PFSK-1 (cell line): ENCODE measurements around the gene CCDC82.

Source experiments
- FOXP2 ChIP-seq: optimal IDR thresholded peaks from 2 replicates; pipeline ENCODE3; 2011; ENCODE audit warnings: borderline replicate concordance, control low read depth, inconsistent platforms; ENCODE audit not compliant: insufficient read depth; ENCODE audit errors: extremely low read length, extremely low read depth
- POLR2AphosphoS5 ChIP-seq: IDR thresholded peaks from 2 replicates; pipeline ENCODE4 v1.6.1; 2012; ENCODE audit warnings: low read depth, mild to moderate bottlenecking, control low read depth, low read length, moderate library complexity
- REST ChIP-seq, 2 experiments: IDR thresholded peaks; 2 replicates each; pipeline versions ENCODE4 v1.6.1 to v1.8.0; 2011 to 2012; ENCODE audit warnings: low read depth in 2 of 2, low read length in 2 of 2, control low read depth in 1 of 2, inconsistent platforms in 1 of 2, mild to moderate bottlenecking in 1 of 2, moderate library complexity in 1 of 2; ENCODE audit not compliant: insufficient read depth in 1 of 2
- SIN3A ChIP-seq: IDR thresholded peaks from 2 replicates; pipeline ENCODE4 v1.6.1; 2012; ENCODE audit warnings: mild to moderate bottlenecking, low read length, moderate library complexity, borderline replicate concordance; ENCODE audit not compliant: insufficient read depth
- TAF1 ChIP-seq: IDR thresholded peaks from 2 replicates; pipeline ENCODE4 v1.6.1; 2012; ENCODE audit warnings: low read length, control low read depth, borderline replicate concordance; ENCODE audit not compliant: insufficient read depth

CCDC82 gene

GRCh38 chr11:96376796-96377195 lies 12.9 kb downstream of the CCDC82 start:
- TF ChIP-seq SIN3A (no peak), POLR2AphosphoS5 (no peak), TAF1 (no peak), FOXP2 (no peak), REST (IDR thresholded peaks at IDR 0.05; ENCODE audit: insufficient read depth in 1 of 2, low read depth in 2 of 2, low read length in 2 of 2) (no peak)

GRCh38 chr11:96373826-96374225 lies 15.9 kb downstream of the CCDC82 start:
- TF ChIP-seq FOXP2 (no peak), TAF1 (no peak), POLR2AphosphoS5 (no peak), REST (IDR thresholded peaks at IDR 0.05; ENCODE audit: insufficient read depth in 1 of 2, low read depth in 2 of 2, low read length in 2 of 2) (no peak), SIN3A (no peak)

GRCh38 chr11:96367342-96367741 lies 22.4 kb downstream of the CCDC82 start:
- TF ChIP-seq SIN3A (no peak), POLR2AphosphoS5 (no peak), FOXP2 (no peak), REST (IDR thresholded peaks at IDR 0.05; ENCODE audit: insufficient read depth in 1 of 2, low read depth in 2 of 2, low read length in 2 of 2) (no peak), TAF1 (no peak)

- no peak for TF ChIP-seq TAF1
- TF ChIP-seq FOXP2: no peak
- no peak for TF ChIP-seq REST (IDR thresholded peaks at IDR 0.05; ENCODE audit: insufficient read depth in 1 of 2, low read depth in 2 of 2, low read length in 2 of 2)
- TF ChIP-seq SIN3A: no peak
- no peak for TF ChIP-seq POLR2AphosphoS5
Observed at GRCh38 chr11:96366024-96366423, 23.7 kb downstream of the CCDC82 start.

GRCh38 chr11:96365493-96365892 lies 24.2 kb downstream of the CCDC82 start:
- TF ChIP-seq REST (IDR thresholded peaks at IDR 0.05; ENCODE audit: insufficient read depth in 1 of 2, low read depth in 2 of 2, low read length in 2 of 2) (no peak), POLR2AphosphoS5 (no peak), TAF1 (no peak), FOXP2 (no peak), SIN3A (no peak)
